ENCODE results near the gene GMCL1.

GRCh38 chr2:69811591-69811990 is 17.9 kb upstream of the GMCL1 start:
- no peak for TF ChIP-seq CTCF (conservative IDR thresholded peaks at IDR 0.05; ENCODE audit: low read length)
- no peak for TF ChIP-seq EZH2phosphoT487 (IDR thresholded peaks at IDR 0.05; ENCODE audit: borderline replicate concordance)
